Measurements from ENCODE around the gene USH2A.

USH2A gene

DNA sequence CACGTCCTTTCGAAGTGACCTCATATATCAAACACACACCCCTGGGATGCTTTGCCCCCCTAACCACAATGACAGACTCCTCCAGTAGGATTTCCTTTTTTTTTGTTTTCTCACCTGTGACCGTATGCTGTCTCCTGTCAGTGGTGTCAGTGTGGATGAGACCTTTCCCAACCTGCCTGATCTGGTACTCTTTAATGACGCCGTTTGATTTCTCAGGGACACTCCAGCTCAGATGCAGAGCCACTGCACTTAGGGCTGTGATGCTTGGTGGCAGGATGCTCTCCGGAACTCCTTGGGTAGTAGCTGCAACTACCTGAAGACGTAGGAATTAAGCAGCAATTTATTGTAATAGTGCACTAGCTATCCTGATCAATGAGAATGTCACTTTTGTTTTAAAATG lies 643.5 kb downstream of the USH2A start:
- DNase-seq (ENCODE audit: low spot score): no peak

DNA sequence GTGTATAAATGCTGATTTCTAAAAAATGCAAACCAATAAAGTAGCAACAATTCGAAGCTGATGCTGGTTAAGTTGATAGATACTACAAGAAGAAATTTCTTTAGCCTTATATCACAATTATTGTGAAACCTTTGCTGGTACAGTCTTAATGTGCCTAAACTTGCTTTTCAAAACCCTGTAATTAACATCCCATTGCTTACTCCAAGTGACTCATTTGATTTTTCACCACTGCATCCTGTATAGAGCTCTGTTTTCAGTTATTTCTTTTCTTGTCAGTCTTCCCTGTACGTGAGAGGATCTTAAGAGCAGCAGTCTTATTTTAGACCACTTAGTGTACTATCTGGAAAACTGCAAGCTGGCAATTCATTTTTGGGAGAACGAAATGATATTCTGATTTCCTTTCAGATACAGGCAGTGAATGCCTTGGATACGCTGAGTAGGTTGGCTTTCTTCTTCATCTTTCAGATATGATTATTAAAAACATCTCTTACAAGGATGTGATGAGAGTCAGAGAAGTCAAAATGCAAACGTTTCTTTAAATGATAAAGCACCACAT lies 645.8 kb downstream of the USH2A start:
- DNase-seq (ENCODE audit: low spot score): no peak

DNA sequence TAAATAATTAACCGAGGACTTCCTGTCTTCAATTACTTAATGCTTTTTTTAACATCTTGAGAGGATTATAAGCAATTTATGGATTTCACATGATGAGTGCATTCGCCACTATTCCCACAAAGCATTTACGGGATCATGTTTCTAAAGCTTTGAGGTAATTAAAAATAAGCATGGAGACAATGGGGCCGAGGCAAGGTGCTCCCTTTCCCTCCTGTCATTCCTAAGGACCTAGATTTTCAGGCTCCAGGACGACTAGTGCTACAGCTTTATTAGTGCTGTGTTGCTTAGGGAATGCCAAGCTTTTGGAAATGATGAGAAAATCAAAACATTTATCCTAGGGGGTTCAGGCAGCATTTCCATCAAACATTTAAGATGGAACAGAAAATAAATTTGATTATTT lies 646.9 kb downstream of the USH2A start:
- DNase-seq (ENCODE audit: low spot score): peak; percentile 81

DNA sequence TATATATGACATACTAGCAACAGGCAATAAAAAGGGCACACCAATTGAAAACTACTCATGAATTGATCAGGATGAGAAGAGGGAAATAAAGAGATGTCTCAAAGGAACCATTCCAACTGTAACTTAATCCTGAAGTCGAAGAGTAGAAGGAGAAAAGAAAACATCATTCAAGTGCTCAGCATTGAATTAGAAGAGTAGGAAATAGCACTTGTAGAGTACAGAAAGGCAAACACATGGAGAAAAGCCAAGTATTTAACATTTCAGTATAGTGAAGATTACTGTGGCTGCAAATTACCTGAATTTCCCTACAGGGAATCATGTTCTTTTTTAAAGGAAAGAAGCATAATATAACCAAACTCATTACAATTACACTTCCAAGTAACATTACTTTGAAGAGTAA lies 651.1 kb downstream of the USH2A start:
- no peak for DNase-seq (ENCODE audit: low spot score)

DNA sequence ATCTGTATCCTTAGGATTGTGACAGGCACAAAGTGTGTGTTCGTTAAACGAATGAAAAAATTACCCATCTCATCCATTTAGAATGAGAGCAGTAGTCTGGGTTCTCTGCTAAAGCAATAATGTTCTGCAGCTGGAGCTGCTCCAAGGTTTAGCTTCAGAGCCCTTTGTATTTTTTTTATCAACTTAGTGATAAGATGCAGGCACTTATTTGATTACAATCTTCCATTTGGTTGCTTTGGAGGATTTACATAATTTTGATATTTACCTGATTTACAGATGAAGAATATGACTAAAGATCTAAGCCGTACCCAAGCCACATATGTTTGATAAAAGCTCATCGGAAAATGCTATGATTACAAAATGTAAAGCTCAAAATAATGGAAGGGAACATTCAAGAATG lies 654.9 kb downstream of the USH2A start:
- no peak for DNase-seq (ENCODE audit: low spot score)

DNA sequence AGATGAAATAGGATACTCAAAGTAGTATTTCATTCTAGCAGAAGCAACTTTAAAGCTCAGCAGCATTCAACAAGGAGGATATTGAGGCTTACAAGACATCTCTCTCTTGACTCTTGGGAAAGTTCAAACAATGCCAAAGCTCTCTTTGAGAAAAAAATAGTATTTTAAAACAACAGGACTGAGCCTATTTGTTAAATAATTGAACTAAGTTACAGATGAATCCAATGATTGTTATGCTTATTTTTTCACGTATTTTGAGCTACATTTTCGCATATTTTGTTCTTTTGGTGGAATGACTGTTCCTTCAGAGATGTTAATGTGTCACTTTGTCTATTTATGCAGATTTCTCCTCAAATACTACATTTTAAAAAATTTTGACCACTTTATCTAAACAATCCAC lies 655.5 kb downstream of the USH2A start:
- DNase-seq (ENCODE audit: low spot score): no peak

DNA sequence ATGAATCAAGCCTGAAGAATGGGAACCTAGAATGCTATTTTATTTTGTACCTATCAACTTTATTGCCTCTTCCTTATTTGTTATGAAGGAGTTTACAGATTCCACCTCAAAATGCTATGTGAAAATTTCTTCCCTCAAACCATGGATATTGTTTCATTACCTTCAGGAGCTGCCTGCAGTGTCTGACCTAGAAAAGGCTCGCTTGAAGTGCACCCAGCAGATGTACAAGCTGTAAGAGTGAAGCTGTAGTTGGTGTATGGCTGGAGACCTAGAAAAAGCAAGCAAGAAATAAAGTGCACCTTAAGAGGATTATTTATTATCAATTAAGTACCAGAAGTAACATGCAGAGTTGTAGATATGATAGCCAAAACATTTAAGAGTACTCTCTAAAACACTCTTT lies 656.7 kb downstream of the USH2A start:
- DNase-seq (ENCODE audit: low spot score): no peak

DNA sequence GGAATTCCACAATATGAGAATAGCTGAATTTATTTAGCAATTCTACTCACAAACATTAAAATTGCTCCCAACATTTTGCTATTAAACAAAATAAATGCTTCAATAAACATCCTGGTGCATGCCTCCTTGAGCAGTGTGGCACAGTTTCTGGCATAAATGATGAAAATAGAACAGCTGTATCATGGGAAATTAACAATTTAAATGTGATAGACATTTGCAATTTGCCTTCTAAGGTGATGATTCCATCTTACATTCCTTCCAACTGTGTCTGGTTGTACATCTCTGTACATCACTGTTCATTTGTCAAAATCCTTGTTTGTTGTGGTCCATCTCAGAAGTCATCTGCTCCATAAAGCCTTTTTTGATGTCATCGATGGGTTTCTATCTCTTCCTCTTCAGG lies 657.4 kb downstream of the USH2A start:
- DNase-seq (ENCODE audit: low spot score): no peak

DNA sequence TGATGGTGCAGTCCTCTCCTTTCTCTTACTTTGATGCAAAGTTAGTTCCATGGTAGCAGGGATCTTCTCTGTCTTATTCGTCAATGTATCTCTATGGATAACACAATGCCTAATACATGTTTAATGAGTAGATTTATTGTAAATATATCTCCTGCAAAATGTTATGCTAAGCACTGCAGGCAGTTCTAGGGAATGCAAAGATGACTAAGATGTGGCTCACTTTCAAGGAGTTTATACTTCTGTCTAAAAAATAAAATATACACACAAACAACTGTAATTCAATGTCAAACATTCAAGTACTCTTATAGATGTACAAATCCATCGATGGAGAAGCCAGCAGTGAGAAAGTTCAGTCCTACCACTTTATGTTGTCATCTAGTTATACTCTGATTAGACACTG lies 661.8 kb downstream of the USH2A start:
- no peak for DNase-seq (ENCODE audit: low spot score)

DNA sequence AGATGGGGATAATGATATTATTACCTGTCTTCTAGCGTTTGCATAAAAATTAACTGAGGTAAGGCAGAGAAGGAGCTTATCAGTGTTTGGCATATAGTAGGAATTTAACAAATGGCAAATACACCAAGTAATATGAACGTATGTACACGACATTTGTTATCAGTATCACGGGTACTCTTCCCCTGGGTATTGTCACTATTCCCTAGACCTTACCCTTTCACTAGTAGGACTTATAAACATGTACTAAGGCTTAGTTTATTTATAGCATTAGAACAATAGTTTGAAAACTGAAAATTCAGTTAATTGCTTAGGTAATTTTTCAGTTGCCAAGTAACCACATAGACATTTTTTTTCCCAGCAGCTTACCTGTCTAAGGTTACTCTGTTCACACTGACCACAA lies 669.1 kb downstream of the USH2A start:
- no peak for DNase-seq (ENCODE audit: low spot score)

DNA sequence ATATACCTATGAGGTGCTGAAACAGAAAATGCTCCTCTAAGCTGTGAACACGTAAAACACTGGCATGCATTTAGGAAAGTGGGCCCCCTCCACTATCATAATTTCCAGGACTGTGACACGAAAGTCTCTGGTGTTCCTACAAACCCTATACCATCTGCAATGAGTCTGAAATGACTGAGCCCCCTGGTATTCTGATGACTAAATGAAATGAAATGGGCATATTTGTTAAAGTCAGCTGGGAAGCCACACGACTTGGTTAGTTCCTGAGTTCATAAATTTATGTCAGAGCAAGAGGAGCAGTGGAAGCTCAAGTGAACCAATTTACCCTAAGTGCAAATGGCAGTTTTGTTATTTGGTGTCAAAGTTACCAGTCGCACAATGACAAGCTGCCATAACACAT lies 673.8 kb downstream of the USH2A start:
- DNase-seq (ENCODE audit: low spot score): no peak

DNA sequence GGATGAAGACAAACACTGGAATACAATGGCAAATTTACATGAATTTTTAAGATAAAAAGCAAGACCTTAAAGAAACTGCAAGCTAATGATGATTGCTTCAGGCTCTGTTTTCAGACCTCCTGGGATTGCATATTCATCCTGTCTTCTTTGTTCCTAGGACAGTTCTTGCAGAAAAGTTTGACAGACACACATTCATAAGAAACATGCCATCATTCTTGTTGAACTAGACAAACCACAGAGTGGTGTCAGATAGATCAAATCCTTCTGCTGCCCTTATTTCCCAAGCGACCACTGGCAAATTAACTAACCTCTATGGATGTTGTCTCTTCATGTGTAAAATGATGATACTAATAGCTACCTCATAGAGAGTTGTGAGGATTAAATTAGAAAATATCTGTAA lies 674.8 kb downstream of the USH2A start:
- no peak for DNase-seq (ENCODE audit: low spot score)

DNA sequence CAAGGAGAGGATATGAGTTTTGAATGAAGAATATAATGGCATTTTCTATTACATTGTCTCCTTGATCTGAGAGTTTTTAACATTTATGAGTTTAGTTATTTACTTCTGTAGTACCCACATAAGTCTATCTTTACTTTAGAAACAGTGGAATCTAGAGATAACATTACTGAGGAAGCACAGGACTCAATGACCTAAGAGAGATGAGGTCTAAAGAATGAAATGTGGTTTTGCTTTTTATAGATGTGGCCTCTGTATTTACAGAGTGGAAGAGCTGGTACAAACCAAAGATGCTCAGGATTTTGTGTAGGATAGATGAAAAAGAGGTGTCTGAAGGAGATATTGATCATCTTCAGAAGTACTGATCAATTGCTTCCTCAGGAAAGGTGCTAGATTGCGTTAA lies 678.8 kb downstream of the USH2A start:
- no peak for DNase-seq (ENCODE audit: low spot score)

DNA sequence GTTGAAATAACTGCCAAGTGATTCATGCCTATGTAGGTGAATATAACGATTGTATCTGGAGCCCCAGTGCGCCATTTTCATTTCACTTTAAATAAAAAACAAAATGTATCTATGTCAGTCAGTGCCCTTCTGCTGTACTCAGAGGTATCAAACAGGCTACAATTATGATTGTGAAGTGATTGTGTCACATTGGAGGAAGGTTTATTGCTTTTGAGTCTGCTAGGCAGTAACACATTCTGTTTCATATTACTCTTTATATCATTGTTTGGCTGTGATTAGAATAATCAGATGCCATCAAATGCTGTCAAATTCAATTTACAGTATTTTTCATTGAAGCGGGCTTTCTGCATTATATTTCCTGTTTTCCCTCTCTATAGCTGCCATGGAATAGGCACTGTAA lies 684.2 kb downstream of the USH2A start:
- no peak for DNase-seq (ENCODE audit: low spot score)

DNA sequence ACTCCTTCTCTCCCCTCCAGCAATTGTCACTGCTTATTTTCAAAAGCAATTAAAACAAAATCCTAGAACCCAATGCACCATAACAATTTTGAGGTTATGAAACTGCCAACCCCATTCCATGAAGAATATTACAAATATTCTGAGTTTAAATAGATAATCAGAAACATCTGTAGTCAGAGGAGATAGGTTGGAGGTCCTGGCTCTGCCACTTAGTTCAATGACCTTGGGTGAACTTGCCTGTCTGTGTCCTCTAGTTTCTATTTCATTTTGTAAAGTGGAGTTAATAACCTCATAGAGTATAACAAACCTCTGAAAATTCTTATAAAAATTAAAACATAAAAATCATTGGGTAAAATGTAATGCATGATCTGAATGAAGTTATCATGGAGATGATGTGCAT lies 691.5 kb downstream of the USH2A start:
- DNase-seq (ENCODE audit: low spot score): no peak

DNA sequence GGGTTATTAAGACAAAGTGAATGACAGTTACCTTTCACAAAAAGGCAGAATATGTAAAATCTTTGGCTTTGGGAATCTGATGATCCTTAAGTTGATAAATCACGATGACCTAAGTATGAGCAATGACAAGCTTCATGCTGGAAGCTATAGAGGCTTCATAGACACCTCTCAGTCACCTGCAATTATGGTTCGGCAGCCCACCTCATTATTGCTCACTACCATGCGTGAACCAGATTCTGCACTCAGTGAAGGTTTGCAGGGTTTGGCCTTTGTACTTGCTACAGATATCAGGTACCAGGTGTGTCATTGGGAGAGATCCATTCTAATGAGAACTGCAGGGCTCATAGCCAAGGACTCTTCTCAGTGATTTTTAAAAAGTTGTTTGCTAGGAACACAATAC lies 692.6 kb downstream of the USH2A start:
- no peak for DNase-seq (ENCODE audit: low spot score)

DNA sequence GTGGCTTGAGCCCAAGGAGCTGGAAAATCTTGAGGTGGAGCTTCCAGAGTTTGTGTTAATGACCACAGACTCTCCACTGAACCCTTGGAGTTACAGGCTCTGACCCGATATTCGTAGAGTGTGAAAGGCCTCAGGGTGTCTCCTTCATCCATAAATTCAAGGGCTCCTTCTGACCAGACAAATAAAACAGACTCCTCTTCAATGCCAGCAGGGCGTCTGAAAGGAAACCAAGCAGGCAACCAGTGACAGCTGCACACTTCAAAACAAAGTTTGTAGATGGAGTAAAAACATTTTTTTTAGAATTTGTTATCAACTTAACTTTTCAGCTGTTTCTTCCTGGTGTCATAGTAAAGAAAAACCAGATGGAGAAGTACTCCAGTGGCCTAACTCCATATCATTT lies 695.1 kb downstream of the USH2A start:
- no peak for DNase-seq (ENCODE audit: low spot score)

DNA sequence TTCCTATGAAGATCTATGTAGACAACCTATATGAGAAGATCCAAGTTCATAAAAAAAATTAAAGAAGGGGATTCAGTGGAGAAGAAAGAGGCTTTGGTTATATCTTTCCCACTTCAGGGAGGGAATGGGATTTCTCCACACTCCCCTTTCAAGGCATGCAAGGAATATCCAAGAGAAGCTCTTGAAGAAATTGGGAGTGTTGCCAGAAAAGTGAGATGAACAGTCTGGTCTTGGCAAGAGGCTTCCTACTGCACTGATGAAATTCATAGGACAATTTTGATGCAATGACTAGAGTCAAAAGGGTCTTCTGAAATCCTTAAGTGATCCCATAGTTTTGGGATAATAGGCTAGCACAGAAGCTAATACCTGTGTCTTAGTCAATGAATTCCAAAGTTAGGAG lies 703.1 kb downstream of the USH2A start:
- DNase-seq (ENCODE audit: low spot score): no peak

DNA sequence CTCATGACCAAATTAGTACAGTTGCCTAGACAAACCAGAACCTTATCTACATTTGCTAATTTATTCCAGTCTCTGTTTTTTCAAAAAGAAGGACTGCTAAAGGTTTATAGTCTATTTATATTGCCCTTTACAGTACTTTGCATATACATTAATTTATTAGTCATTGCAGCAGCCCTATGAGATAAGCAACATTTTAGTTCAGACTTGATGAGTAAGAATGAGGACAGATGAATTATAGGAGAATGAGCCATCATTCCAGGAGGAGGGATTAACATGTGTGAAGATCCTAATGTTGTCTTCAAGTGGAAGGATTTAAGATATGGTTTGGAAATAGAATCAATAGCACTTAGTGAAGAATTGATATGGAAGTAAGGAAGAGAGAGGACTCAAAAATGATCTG lies 703.7 kb downstream of the USH2A start:
- no peak for DNase-seq (ENCODE audit: low spot score)

DNA sequence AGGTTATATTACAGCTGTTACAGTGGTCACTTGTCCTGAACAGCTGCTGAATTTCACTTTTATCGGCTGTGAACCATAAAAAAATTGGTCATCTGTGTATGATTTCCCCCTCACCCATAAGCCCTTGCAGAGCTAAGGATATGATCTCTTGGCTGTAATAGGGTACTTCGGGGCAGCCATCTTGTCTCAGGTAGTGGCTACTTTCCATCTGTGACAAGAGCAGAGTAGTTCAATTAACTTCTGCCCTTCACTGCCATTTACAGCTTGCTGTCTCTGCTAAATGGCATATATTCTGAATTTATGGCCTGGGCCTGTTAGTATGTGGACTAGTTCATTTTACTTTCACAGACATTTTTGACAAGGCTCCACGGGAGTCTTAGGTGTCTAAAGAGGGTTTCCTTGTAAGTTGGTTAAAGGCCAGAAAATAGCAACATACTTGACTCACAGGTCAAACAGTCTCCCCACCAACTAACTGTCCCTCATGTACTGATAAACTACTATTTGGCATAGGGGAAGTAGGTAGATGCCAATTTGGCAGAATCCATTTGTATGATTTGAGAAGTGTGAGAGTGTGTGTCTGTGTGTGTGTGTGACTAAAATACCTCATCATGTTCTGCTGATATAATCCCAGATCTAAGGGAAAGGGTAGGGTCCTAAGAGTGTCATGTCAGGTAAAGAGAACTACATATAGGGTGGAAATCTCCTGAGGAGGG lies 704.5 kb downstream of the USH2A start:
- DNase-seq (ENCODE audit: low spot score): no peak

DNA sequence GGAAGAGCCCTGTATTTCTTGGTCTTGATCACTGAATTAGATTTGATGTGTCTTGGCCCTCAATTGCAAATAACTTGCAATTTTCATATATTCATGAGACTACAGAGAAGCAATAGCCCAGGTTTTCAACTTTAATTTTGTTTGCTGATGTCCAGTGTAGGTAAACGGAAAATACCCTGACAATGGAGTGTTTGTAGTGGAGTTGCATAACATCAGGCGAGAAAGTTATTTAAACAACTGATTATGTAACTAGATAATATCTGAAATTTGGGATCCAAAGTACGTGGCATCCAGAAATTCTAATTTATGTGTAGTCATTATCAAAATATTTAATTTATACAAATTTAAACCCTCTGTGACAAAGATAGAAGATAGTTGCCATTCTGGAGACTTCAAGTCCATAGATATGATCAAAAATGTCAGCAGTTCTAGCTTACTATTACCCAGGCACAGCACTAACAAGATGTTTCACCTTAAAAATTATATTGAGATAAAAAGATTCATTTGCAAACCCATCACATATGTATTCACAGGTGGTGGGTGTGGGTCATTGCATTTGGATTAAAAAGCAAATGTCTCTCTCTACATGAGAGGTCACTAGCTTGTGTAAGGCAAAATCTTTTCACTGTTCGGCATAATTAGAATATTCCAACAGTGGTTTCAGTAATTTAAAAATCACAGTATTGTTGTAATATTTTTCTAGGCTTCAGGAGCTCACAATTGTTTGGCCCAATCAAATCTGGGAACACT lies 705.4 kb downstream of the USH2A start:
- DNase-seq (ENCODE audit: low spot score): no peak

DNA sequence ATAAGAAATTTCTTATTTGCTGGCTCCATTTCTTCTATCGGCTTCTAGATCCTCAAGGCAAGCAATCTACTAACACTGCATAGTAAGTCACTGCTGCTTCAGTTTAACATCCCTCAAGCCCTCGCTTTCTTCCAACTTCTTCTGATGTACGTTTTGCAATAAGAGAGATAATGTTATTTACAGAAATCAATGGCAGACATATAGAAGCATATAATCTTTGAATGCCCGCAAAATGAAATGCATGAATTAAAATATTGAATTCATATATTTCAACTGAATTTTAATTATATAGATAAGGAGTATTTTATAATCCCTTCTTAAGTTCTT lies 712.4 kb downstream of the USH2A start:
- no peak for DNase-seq (ENCODE audit: low spot score)

DNA sequence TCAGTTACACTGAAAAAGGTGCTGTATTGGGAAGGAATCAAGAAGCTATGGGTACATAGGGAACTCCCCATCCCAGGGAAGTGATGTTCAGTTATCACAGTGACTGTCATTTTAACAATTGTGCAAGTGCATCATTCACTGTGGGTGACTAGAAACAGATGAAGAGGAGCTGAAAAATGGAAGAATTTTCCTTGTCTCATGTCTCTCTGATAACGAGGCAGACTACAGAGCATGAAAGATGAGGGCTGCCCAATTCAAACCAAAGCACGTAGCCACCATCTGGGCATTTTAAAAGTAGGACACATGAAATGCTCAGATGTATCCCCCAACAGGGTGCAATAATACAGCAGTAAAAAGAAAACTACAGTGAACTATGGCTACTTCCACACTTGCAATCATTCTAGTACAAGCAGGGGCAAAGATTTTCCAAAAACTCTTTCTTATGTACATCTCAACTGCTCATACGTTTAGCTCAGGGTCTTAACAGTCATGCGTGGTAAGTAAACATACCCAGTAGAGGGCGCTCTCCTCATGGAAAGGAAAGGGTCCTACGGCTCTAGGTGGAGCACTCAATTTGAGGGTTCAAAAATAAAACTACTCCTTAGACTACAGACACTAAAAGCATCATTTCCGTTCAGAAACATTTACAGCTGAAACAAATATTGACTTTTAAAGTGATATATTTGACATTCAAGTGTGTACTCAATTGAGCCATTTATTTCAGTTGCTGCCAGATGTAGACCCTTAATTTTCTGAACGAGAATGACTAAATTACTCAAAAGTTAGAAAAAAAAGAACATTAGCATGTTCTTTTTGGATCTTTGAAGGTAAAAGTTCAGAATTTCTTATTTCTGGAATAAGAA lies 713.0 kb downstream of the USH2A start:
- peak; percentile 70 for DNase-seq (ENCODE audit: low spot score)

Measured in D341Med (cell line).